ENCODE measurements around the gene RPUSD2.

RPUSD2 gene

DNA sequence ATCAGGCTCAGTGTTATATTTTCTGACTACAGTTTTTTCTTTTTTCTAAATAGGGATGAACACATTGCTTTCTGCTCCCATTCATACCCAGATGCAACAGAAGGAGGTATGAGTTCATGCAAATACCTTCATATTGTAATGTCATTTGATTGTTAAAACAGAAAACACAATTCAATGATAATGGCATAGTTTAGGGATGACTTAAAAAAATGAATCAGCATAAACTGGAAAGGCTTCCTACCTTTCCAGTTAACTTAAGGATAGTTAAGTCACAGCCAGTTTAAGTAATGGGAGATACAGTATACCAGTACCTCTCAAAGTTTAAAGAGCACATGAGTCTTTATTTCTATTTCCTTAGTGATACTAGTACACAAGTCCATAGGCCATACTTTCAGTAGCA is 49.8 kb downstream of the RPUSD2 start:
- DNase-seq (ENCODE audit: low read depth in 1 of 2, low spot score in 1 of 2) = no peak

DNA sequence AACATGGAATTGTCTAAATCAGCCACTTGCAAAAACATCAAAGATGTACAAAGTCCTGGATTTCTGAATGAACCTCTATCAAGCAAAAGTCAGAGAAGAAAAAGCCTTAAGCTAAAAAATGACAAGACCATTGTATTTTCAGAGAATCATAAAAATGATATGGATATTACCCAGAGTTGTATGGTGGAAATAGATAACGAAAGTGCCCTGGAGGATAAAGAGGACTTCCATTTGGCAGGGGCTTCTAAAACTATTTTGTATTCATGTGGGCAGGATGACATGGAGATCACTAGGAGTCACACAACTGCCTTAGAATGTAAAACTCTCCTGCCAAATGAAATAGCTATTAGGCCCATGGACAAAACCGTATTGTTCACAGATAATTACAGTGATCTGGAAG is 54.3 kb downstream of the RPUSD2 start:
- no peak for DNase-seq (ENCODE audit: low read depth in 1 of 2, low spot score in 1 of 2)
